Measurements from ENCODE around the gene CRB3.

CRB3 gene

GRCh38 chr19:6473647-6474046 lies 9.6 kb downstream of the CRB3 start:
- TF ChIP-seq, protein P1, sequence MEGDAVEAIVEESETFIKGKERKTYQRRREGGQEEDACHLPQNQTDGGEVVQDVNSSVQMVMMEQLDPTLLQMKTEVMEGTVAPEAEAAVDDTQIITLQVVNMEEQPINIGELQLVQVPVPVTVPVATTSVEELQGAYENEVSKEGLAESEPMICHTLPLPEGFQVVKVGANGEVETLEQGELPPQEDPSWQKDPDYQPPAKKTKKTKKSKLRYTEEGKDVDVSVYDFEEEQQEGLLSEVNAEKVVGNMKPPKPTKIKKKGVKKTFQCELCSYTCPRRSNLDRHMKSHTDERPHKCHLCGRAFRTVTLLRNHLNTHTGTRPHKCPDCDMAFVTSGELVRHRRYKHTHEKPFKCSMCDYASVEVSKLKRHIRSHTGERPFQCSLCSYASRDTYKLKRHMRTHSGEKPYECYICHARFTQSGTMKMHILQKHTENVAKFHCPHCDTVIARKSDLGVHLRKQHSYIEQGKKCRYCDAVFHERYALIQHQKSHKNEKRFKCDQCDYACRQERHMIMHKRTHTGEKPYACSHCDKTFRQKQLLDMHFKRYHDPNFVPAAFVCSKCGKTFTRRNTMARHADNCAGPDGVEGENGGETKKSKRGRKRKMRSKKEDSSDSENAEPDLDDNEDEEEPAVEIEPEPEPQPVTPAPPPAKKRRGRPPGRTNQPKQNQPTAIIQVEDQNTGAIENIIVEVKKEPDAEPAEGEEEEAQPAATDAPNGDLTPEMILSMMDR (IDR thresholded peaks at IDR 0.05; ENCODE audit: control insufficient read depth, insufficient read depth, low read depth, low read length, missing control alignments): no peak
- no peak overlapping the region for H3K4me3 ChIP-seq (ENCODE audit: control insufficient read depth, low read depth, low read length)
- no peak for DNase-seq (ENCODE audit: low read depth)

GRCh38 chr19:6475321-6476108 lies 11.4 kb downstream of the CRB3 start:
- DNase-seq (ENCODE audit: low read depth): no peak
- TF ChIP-seq, protein P1 (IDR thresholded peaks at IDR 0.05; ENCODE audit: control insufficient read depth, insufficient read depth, low read depth, low read length, missing control alignments): no peak
- no peak overlapping the region for H3K4me3 ChIP-seq (ENCODE audit: control insufficient read depth, low read depth, low read length)

GRCh38 chr19:6476155-6476895 lies 12.3 kb downstream of the CRB3 start:
- no peak overlapping the region for H3K4me3 ChIP-seq (ENCODE audit: control insufficient read depth, low read depth, low read length)
- DNase-seq (ENCODE audit: low read depth): no peak
- TF ChIP-seq, protein P1 (IDR thresholded peaks at IDR 0.05; ENCODE audit: control insufficient read depth, insufficient read depth, low read depth, low read length, missing control alignments): no peak

- no peak overlapping the region for H3K4me3 ChIP-seq (ENCODE audit: control insufficient read depth, low read depth, low read length)
- TF ChIP-seq, protein P1 (IDR thresholded peaks at IDR 0.05; ENCODE audit: control insufficient read depth, insufficient read depth, low read depth, low read length, missing control alignments): no peak
- no peak for DNase-seq (ENCODE audit: low read depth)
These were observed 12.9 kb downstream of the CRB3 start for GRCh38 chr19:6476896-6477431.

GRCh38 chr19:6478815-6479214 lies 14.7 kb downstream of the CRB3 start:
- no peak for DNase-seq (ENCODE audit: low read depth)
- no peak overlapping the region for H3K4me3 ChIP-seq (ENCODE audit: control insufficient read depth, low read depth, low read length)
- TF ChIP-seq, protein P1 (IDR thresholded peaks at IDR 0.05; ENCODE audit: control insufficient read depth, insufficient read depth, low read depth, low read length, missing control alignments): no peak

DNA sequence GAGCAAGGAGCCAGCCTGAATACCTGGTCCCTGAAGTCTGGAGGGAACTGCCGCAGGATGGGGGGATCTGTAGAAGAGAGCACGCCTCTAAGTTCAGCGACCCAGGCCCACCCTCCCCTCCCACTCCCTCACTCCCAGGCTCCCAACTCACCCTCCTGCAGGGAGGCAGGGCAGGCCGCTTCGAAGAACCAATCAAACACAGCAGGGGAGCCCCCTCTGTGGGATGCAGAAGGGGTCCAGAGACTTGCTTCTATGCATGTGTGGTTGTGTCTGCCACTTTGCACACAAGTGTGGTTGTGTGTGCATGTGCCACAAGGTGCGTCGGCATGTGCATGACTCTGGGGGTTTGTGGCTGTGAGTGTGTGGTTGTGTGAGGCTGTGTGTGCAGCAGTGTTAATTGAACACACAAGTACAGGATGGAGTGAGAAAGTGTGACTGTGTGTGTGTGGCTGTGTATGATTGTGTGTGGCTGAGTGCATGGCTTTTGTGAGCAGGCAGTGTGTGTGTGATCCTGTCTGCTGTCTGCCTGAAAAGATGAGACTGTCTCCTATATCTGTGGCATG lies 15.8 kb downstream of the CRB3 start:
- no peak overlapping the region for H3K4me3 ChIP-seq (ENCODE audit: control insufficient read depth, low read depth, low read length)
- TF ChIP-seq, protein P1 (IDR thresholded peaks at IDR 0.05; ENCODE audit: control insufficient read depth, insufficient read depth, low read depth, low read length, missing control alignments): no peak
- no peak for DNase-seq (ENCODE audit: low read depth)
